GM06990 (cell line): ENCODE data around the gene AGER.

Experiments used
- DNase-seq: peaks from one replicate; pipeline ENCODE4 v3.0.0-alpha.2; 2011; ENCODE audit not compliant: insufficient read length; ENCODE audit errors: extremely low read depth
- H3K27me3 ChIP-seq: replicated peaks from 2 replicates; pipeline ENCODE4 v1.6.0; 2011; ENCODE audit warnings: low read length; ENCODE audit not compliant: control insufficient read depth, insufficient read depth
- H3K36me3 ChIP-seq: 2 replicates; pipeline ENCODE4 v1.5.1; 2011; ENCODE audit warnings: low read length; ENCODE audit not compliant: control insufficient read depth, insufficient read depth
- H3K4me3 ChIP-seq: replicated peaks from 2 replicates; pipeline ENCODE4 v1.5.1; 2011; ENCODE audit warnings: low read depth, mild to moderate bottlenecking, control low read depth, low read length
- CTCF ChIP-seq: IDR thresholded peaks from 2 replicates; pipeline ENCODE4 v1.5.1; 2011; ENCODE audit warnings: low read length, control low read depth, mild to moderate bottlenecking, inconsistent platforms; ENCODE audit not compliant: insufficient read depth, poor library complexity, severe bottlenecking

The AGER gene

GRCh38 chr6:32183483-32184083 lies 470 bp downstream of the AGER start:
- Histone ChIP-seq H3K27me3 (no peaks in the 10 kb centered on the region), H3K36me3 (peaks cover 33% of the 10 kb centered on the region), H3K4me3 (no peak overlapping the region)
- no peak for TF ChIP-seq CTCF
- no peak for DNase-seq

- DNase-seq = no peak
- Histone ChIP-seq H3K27me3 (no peaks in the 10 kb centered on the region), H3K4me3 (no peak overlapping the region), H3K36me3 (peaks cover 33% of the 10 kb centered on the region)
- TF ChIP-seq CTCF = no peak
Observed at GRCh38 chr6:32183030-32183429, 1.0 kb downstream of the AGER start.

- H3K4me3 ChIP-seq = no peak overlapping the region
- H3K27me3 ChIP-seq = no peaks in the 10 kb centered on the region
- DNase-seq = no peak
- no peak for TF ChIP-seq CTCF
- peaks cover 33% of the 10 kb centered on the region for H3K36me3 ChIP-seq
Observed at GRCh38 chr6:32182555-32182981, 1.5 kb downstream of the AGER start.

- DNase-seq = no peak
- peaks cover 29% of the 10 kb centered on the region for H3K36me3 ChIP-seq
- H3K27me3 ChIP-seq = no peaks in the 10 kb centered on the region
- no peak for TF ChIP-seq CTCF
- H3K4me3 ChIP-seq = no peak overlapping the region
Observed at GRCh38 chr6:32181915-32182529, 2.0 kb downstream of the AGER start.

GRCh38 chr6:32181148-32181702 lies 2.8 kb downstream of the AGER start:
- no peak for TF ChIP-seq CTCF
- Histone ChIP-seq H3K4me3 (no peak overlapping the region), H3K27me3 (no peaks in the 10 kb centered on the region), H3K36me3 (peaks cover 21% of the 10 kb centered on the region)
- no peak for DNase-seq
